H1 (cell line): ENCODE data around the gene ZNF556. TPM values are rescaled to one million over a fixed set of nuclear protein-coding genes. Genes with fewer than 3 reads are reported as not detected.

Experiments
- BACH1 ChIP-seq: IDR thresholded peaks from 2 replicates; pipeline ENCODE4 v1.6.1; 2012; ENCODE audit warnings: low read length, improper control_type of control experiment
- CHD2 ChIP-seq: IDR thresholded peaks from 2 replicates; pipeline ENCODE4 v1.6.1; 2012; ENCODE audit warnings: low read length, improper control_type of control experiment
- HDAC2 ChIP-seq, 2 experiments: fragments of 300-600 bp in 1 of 2; sonication (generic) in 1 of 2; IDR thresholded peaks; 2 replicates each; pipeline ENCODE4 v1.6.1; 2011 to 2012; ENCODE audit warnings: low read depth in 2 of 2, low read length in 2 of 2, mild to moderate bottlenecking in 2 of 2, moderate library complexity in 2 of 2, borderline replicate concordance in 1 of 2, inconsistent platforms in 1 of 2
- RBBP5 ChIP-seq: IDR thresholded peaks from 2 replicates; pipeline ENCODE4 v1.7.1; 2012; ENCODE audit warnings: low read depth, mild to moderate bottlenecking, inconsistent platforms, low read length, moderate library complexity, borderline replicate concordance
- SAP30 ChIP-seq: fragments of 300-600 bp; sonication (generic); IDR thresholded peaks from 2 replicates; pipeline ENCODE4 v1.7.1; 2012; ENCODE audit warnings: low read length, moderate library complexity, mild to moderate bottlenecking, inconsistent platforms; ENCODE audit not compliant: insufficient read depth, insufficient replicate concordance
- SP1 ChIP-seq: IDR thresholded peaks from 2 replicates; pipeline ENCODE4 v1.6.1; 2011; ENCODE audit warnings: low read depth, low read length
- SP2 ChIP-seq: IDR thresholded peaks from 2 replicates; pipeline ENCODE4 v1.6.1; 2012; ENCODE audit warnings: mild to moderate bottlenecking, low read length, inconsistent platforms
- TEAD4 ChIP-seq: IDR thresholded peaks from 2 replicates; pipeline ENCODE4 v1.6.1; 2012; ENCODE audit warnings: low read depth, low read length, inconsistent platforms, mixed read lengths
- polyA plus RNA-seq, 7 experiments: library from polyadenylated mRNA; depleted of rRNA in 3 of 7; stranded (reverse) in 5 of 7; unstranded in 2 of 7; fragments of >200 nt in 5 of 7; fragments of 200-250 nt in 2 of 7; gene quantifications; 1 replicate in 5 of 7; 2 replicates in 1 of 7; 4 replicates in 1 of 7; pipeline versions ENCODE4 v1.2.1 to v1.2.3, GENCODE V29; 2011 to 2013; ENCODE audit warnings: missing spikeins in 2 of 7, mixed read lengths in 2 of 7
- total RNA-seq: library from RNA; stranded (reverse); fragmentation: NEBNext Ultra II Directional; extraction: Animal tissue kit (Norgen Biotek cat#: 25700); gene quantifications from 2 replicates; pipeline ENCODE4 v1.2.1, GENCODE V29; 2021
- TF ChIP-seq, protein P1 (sequence below): IDR thresholded peaks from 2 replicates; pipeline ENCODE4 v1.6.1; 2012; ENCODE audit warnings: low read length, inconsistent platforms
- TF ChIP-seq, protein P2 (sequence below), 3 experiments: IDR thresholded peaks; 1 replicate in 2 of 3; 2 replicates in 1 of 3; pipeline versions ENCODE4 v1.5.1 to v1.6.1; 2011; ENCODE audit warnings: low read length in 3 of 3, mild to moderate bottlenecking in 3 of 3, inconsistent platforms in 2 of 3, low read depth in 1 of 3, moderate library complexity in 1 of 3; ENCODE audit not compliant: insufficient read depth in 1 of 3; ENCODE audit errors: control extremely low read depth in 1 of 3

Gene ZNF556
- total and polyA plus RNA-seq, 2 of the 8 experiments (the other 6 are each of a cell fraction or from before 2014, with no cell fraction given): not detected

DNA sequence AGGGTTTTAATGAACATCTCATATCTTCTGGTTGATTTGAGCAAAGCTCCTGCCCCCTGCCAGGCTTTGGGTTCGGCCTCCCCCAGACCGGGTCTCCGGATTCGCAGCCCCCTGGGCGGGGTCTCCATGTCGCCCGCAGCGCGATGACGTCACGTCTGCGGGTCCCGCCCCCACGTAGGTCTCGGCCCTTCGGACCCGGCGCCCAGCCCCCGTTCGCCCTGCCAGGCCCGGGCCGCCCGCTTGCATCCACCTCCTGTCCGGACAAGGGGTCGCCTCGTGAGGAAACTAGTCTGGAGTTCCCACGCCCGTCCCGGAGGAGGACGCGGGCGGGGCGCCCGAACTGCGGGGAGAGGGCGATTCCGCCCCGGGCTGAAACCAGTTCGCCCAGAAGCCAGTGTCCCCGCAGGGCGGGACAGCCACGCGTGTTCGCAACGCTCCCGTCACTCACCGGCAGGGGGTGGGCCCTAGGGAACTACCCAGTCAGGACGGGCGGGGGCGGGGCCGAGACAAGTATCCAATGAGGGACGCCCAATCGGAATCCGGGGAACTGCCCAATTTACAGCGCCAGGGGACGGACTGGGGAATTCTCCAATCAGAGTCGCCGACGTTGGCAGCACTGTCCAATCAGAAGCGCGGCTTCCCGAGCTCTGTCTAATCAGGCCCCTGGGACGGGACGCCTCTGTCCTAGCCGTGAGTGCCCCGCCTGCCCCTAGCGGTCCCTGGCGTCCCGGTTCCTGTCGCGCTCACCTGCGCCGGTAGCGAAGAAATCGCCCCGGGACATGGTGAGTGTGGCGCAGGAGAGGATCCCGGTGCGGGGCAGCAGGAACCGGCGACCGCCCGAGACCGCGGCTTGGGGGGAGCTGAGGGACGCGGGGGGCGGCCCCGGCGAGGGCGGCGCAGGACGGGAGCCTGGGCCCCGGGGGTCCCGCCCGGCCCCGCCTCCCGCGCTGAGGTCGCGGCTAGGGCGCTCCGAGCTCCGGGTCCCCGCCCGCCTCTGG, 26.0 kb upstream of the ZNF556 start, which contains the start of gene ZNF555 (continued):
- TF ChIP-seq RBBP5 (peak; percentile 66; the same call in 1 of the 2 replicates), SP1 (peak; percentile 99), SP2 (peak; percentile 79), CHD2 (peak; percentile 94), TEAD4 (no peak), SAP30 (no peak), HDAC2 (IDR thresholded peaks at IDR 0.05; ENCODE audit: borderline replicate concordance in 1 of 2, low read depth in 2 of 2, low read length in 2 of 2) (peak; percentile 96 to 99), BACH1 (peak; percentile 98)
- TF ChIP-seq, protein P1, sequence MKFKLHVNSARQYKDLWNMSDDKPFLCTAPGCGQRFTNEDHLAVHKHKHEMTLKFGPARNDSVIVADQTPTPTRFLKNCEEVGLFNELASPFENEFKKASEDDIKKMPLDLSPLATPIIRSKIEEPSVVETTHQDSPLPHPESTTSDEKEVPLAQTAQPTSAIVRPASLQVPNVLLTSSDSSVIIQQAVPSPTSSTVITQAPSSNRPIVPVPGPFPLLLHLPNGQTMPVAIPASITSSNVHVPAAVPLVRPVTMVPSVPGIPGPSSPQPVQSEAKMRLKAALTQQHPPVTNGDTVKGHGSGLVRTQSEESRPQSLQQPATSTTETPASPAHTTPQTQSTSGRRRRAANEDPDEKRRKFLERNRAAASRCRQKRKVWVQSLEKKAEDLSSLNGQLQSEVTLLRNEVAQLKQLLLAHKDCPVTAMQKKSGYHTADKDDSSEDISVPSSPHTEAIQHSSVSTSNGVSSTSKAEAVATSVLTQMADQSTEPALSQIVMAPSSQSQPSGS: peak; percentile 90
- TF ChIP-seq, protein P2, sequence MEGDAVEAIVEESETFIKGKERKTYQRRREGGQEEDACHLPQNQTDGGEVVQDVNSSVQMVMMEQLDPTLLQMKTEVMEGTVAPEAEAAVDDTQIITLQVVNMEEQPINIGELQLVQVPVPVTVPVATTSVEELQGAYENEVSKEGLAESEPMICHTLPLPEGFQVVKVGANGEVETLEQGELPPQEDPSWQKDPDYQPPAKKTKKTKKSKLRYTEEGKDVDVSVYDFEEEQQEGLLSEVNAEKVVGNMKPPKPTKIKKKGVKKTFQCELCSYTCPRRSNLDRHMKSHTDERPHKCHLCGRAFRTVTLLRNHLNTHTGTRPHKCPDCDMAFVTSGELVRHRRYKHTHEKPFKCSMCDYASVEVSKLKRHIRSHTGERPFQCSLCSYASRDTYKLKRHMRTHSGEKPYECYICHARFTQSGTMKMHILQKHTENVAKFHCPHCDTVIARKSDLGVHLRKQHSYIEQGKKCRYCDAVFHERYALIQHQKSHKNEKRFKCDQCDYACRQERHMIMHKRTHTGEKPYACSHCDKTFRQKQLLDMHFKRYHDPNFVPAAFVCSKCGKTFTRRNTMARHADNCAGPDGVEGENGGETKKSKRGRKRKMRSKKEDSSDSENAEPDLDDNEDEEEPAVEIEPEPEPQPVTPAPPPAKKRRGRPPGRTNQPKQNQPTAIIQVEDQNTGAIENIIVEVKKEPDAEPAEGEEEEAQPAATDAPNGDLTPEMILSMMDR (IDR thresholded peaks at IDR 0.05; ENCODE audit: control extremely low read depth in 1 of 3, insufficient read depth in 1 of 3, low read depth in 1 of 3, low read length in 3 of 3): peak; percentile 33 to 59 (median 51)
